ENCODE measurements around the gene LPP.

The LPP gene

GRCh38 chr3:188248036-188248561 is 94.1 kb downstream of the LPP start:
- POLR2A ChIA-PET, result no interaction called here
- no peak for TF ChIP-seq L3MBTL2 (conservative IDR thresholded peaks at IDR 0.05)
- no peak for TF ChIP-seq BHLHE40 (IDR thresholded peaks at IDR 0.05; ENCODE audit: borderline replicate concordance)
- TF ChIP-seq SUZ12 (IDR thresholded peaks at IDR 0.05), result no peak
- TF ChIP-seq FOXM1 (IDR thresholded peaks at IDR 0.05; ENCODE audit: borderline replicate concordance), result no peak
- TF ChIP-seq CTBP1 (IDR thresholded peaks at IDR 0.05; ENCODE audit: borderline replicate concordance), result no peak
- no peak for TF ChIP-seq NFRKB (IDR thresholded peaks at IDR 0.05)
- no peak for TF ChIP-seq FOXK2 (IDR thresholded peaks at IDR 0.05)
- no peak for TF ChIP-seq HDGF (IDR thresholded peaks at IDR 0.05; ENCODE audit: borderline replicate concordance)
- TF ChIP-seq ZNF384 (IDR thresholded peaks at IDR 0.05), result no peak
- TF ChIP-seq TARDBP (IDR thresholded peaks at IDR 0.05), result no peak
- TF ChIP-seq ELF4 (IDR thresholded peaks at IDR 0.05), result no peak
- TF ChIP-seq FOXA1 (IDR thresholded peaks at IDR 0.05), result no peak
- no peak for TF ChIP-seq SP1 (IDR thresholded peaks at IDR 0.05)
- CTCF ChIA-PET, result interaction anchor here (0.6 to 1.1 kb wide), 2 partner anchors 13 to 127 kb away, joined by 3 read pairs; no protein-coding TSS in a partner anchor
- DNase-seq (ENCODE audit: extremely low spot score), result no peak

GRCh38 chr3:188253123-188253793 is 99.3 kb downstream of the LPP start:
- TF ChIP-seq L3MBTL2 (conservative IDR thresholded peaks at IDR 0.05) (no peak), FOXA1 (IDR thresholded peaks at IDR 0.05) (no peak)
- CTCF ChIA-PET, result no interaction called here
- POLR2A ChIA-PET, result no interaction called here
- no peak for DNase-seq (ENCODE audit: extremely low spot score)

- no peak for TF ChIP-seq ELF4 (IDR thresholded peaks at IDR 0.05)
- no peak for TF ChIP-seq CTBP1 (IDR thresholded peaks at IDR 0.05; ENCODE audit: borderline replicate concordance)
- no peak for TF ChIP-seq TARDBP (IDR thresholded peaks at IDR 0.05)
- no peak for TF ChIP-seq HDGF (IDR thresholded peaks at IDR 0.05; ENCODE audit: borderline replicate concordance)
- TF ChIP-seq NFRKB (IDR thresholded peaks at IDR 0.05), result no peak
- no peak for TF ChIP-seq L3MBTL2 (conservative IDR thresholded peaks at IDR 0.05)
- TF ChIP-seq ZNF384 (IDR thresholded peaks at IDR 0.05), result no peak
- no peak for TF ChIP-seq FOXA1 (IDR thresholded peaks at IDR 0.05)
- TF ChIP-seq ARNT (IDR thresholded peaks at IDR 0.05), result no peak
- TF ChIP-seq FOXM1 (IDR thresholded peaks at IDR 0.05; ENCODE audit: borderline replicate concordance), result no peak
- ChIA-PET POLR2A (no interaction called here), CTCF (no interaction called here)
- no peak for DNase-seq (ENCODE audit: extremely low spot score)
Observed at GRCh38 chr3:188253800-188254452, 100.0 kb downstream of the LPP start.

GRCh38 chr3:188254520-188255070 is 100.6 kb downstream of the LPP start:
- CTCF ChIA-PET, result no interaction called here

GRCh38 chr3:188255190-188255589 is 101.2 kb downstream of the LPP start:
- CTCF ChIA-PET, result no interaction called here
- POLR2A ChIA-PET, result no interaction called here

More at GRCh38 chr3:188254520-188255070, 100.6 kb downstream of the LPP start:
- no peak for DNase-seq (ENCODE audit: extremely low spot score)
- no peak for TF ChIP-seq HDGF (IDR thresholded peaks at IDR 0.05; ENCODE audit: borderline replicate concordance)
- TF ChIP-seq SP1 (IDR thresholded peaks at IDR 0.05), result no peak
- POLR2A ChIA-PET, result no interaction called here

GRCh38 chr3:188256758-188257157 is 102.8 kb downstream of the LPP start:
- TF ChIP-seq SUZ12 (IDR thresholded peaks at IDR 0.05) (no peak), ZNF384 (IDR thresholded peaks at IDR 0.05) (no peak), SP1 (IDR thresholded peaks at IDR 0.05) (no peak), LEF1 (IDR thresholded peaks at IDR 0.05; ENCODE audit: borderline replicate concordance) (no peak), NFRKB (IDR thresholded peaks at IDR 0.05) (no peak), TARDBP (IDR thresholded peaks at IDR 0.05) (no peak), BHLHE40 (IDR thresholded peaks at IDR 0.05; ENCODE audit: borderline replicate concordance) (no peak), FOXM1 (IDR thresholded peaks at IDR 0.05; ENCODE audit: borderline replicate concordance) (no peak), PKNOX1 (IDR thresholded peaks at IDR 0.05) (no peak), ARNT (IDR thresholded peaks at IDR 0.05) (no peak), FOXA1 (IDR thresholded peaks at IDR 0.05) (no peak), CTBP1 (IDR thresholded peaks at IDR 0.05; ENCODE audit: borderline replicate concordance) (no peak), HDGF (IDR thresholded peaks at IDR 0.05; ENCODE audit: borderline replicate concordance) (no peak), FOXK2 (IDR thresholded peaks at IDR 0.05) (no peak), ELF4 (IDR thresholded peaks at IDR 0.05) (no peak), L3MBTL2 (conservative IDR thresholded peaks at IDR 0.05) (no peak)
- CTCF ChIA-PET, result no interaction called here
- POLR2A ChIA-PET, result no interaction called here
- DNase-seq (ENCODE audit: extremely low spot score), result no peak

More at GRCh38 chr3:188255190-188255589, 101.2 kb downstream of the LPP start:
- DNase-seq (ENCODE audit: extremely low spot score), result no peak
- no peak for TF ChIP-seq L3MBTL2 (conservative IDR thresholded peaks at IDR 0.05)

GRCh38 chr3:188257384-188258026 is 103.5 kb downstream of the LPP start:
- ChIA-PET CTCF (no interaction called here), POLR2A (no interaction called here)
- DNase-seq (ENCODE audit: extremely low spot score), result no peak
- TF ChIP-seq ZNF384 (IDR thresholded peaks at IDR 0.05) (no peak), LEF1 (IDR thresholded peaks at IDR 0.05; ENCODE audit: borderline replicate concordance) (no peak), HDGF (IDR thresholded peaks at IDR 0.05; ENCODE audit: borderline replicate concordance) (no peak), FOXK2 (IDR thresholded peaks at IDR 0.05) (no peak), SP1 (IDR thresholded peaks at IDR 0.05) (no peak), PKNOX1 (IDR thresholded peaks at IDR 0.05) (no peak), CTBP1 (IDR thresholded peaks at IDR 0.05; ENCODE audit: borderline replicate concordance) (no peak), ARNT (IDR thresholded peaks at IDR 0.05) (no peak), TARDBP (IDR thresholded peaks at IDR 0.05) (no peak), FOXM1 (IDR thresholded peaks at IDR 0.05; ENCODE audit: borderline replicate concordance) (no peak), NFRKB (IDR thresholded peaks at IDR 0.05) (no peak), FOXA1 (IDR thresholded peaks at IDR 0.05) (no peak)
